Spleen (tissue), 11 donors: ENCODE results near the gene MTX2. TPM values are rescaled to one million over a fixed set of nuclear protein-coding genes. Genes with fewer than 3 reads are reported as not detected.

Experiments
- DNase-seq: peaks from one replicate; pipeline ENCODE4 v3.0.0-alpha.2; 2020
- H3K27ac ChIP-seq, 8 donors: fragments of 200-600 bp; sonication (generic) in 7 of 8; 1 replicate in 4 of 8; 2 replicates in 4 of 8; pipeline versions ENCODE4 v1.5.0 to v1.8.0; 2016 to 2021; ENCODE audit warnings: inconsistent platforms in 4 of 8, mild to moderate bottlenecking in 4 of 8, moderate library complexity in 1 of 8
- H3K27me3 ChIP-seq, 7 donors: fragments of 200-600 bp; sonication (generic) in 6 of 7; replicated peaks in 1 of 7; 1 replicate in 4 of 7; 2 replicates in 3 of 7; pipeline versions ENCODE4 v1.5.0 to v1.8.0; 2016 to 2021; ENCODE audit warnings: inconsistent platforms in 3 of 7, mild to moderate bottlenecking in 1 of 7
- H3K36me3 ChIP-seq, 6 donors: fragments of 200-600 bp; sonication (generic) in 5 of 6; 1 replicate in 4 of 6; 2 replicates in 2 of 6; pipeline versions ENCODE4 v1.5.0 to v1.8.0; 2016 to 2021; ENCODE audit warnings: inconsistent platforms in 2 of 6
- H3K4me1 ChIP-seq, 6 donors: fragments of 200-600 bp; sonication (generic) in 5 of 6; 1 replicate in 3 of 6; 2 replicates in 3 of 6; pipeline versions ENCODE4 v1.5.0 to v1.8.0; 2016 to 2021; ENCODE audit warnings: inconsistent platforms in 3 of 6
- H3K4me3 ChIP-seq, 8 donors: fragments of 200-600 bp; sonication (generic) in 7 of 8; 1 replicate in 4 of 8; 2 replicates in 4 of 8; pipeline versions ENCODE4 v1.5.0 to v1.8.0; 2016 to 2021; ENCODE audit warnings: inconsistent platforms in 4 of 8, mild to moderate bottlenecking in 4 of 8, moderate library complexity in 2 of 8
- H3K9me3 ChIP-seq, 8 donors: fragments of 200-600 bp; sonication (generic) in 7 of 8; 1 replicate in 4 of 8; 2 replicates in 4 of 8; pipeline versions ENCODE4 v1.5.0 to v1.8.0; 2016 to 2021; ENCODE audit warnings: inconsistent platforms in 4 of 8
- POLR2A ChIP-seq, 3 donors: fragments of 450-650 bp; IDR thresholded peaks; one replicate each; pipeline ENCODE4 v1.5.1; 2017; ENCODE audit warnings: antibody characterized with exemption in 3 of 3, mild to moderate bottlenecking in 1 of 3
- POLR2AphosphoS5 ChIP-seq, 3 donors: sonication (generic); formaldehyde crosslinking; IDR thresholded peaks; one replicate each; pipeline ENCODE4 v1.5.1; 2017; ENCODE audit warnings: antibody characterized with exemption in 3 of 3
- WGBS, 5 donors: extraction: QIAGEN DNeasy Blood & Tissue Kit in 3 of 5; methylation state at CpG; one replicate each; pipeline versions ENCODE4 v1.1.5 to v1.1.7; 2013 to 2018; 5-methylcytosine and 5-hydroxymethylcytosine counted together
- intact Hi-C: fragments of 100-400 bp; cut with DNase I; formaldehyde crosslinking; loops from one replicate; pipeline ENCODE4 v1.15.0; 2023; ENCODE audit warnings: low total_unique reads
- polyA plus RNA-seq, 3 donors: library from polyadenylated mRNA; stranded (reverse); fragments of 200-250 nt; gene quantifications; one replicate each; pipeline ENCODE4 v1.2.1, GENCODE V29; 2013
- total RNA-seq, 7 donors: library from RNA; depleted of rRNA in 3 of 7; stranded (reverse); fragments of >200 nt in 3 of 7; fragmentation: NEBNext Ultra II Directional in 4 of 7; extraction: Animal tissue kit (Norgen Biotek cat#: 25700) in 4 of 7; gene quantifications; one replicate each; pipeline versions ENCODE4 v1.1.0 to v1.2.1, GENCODE V29; 2016 to 2021
- TF ChIP-seq, protein P1 (sequence below), 11 experiments: fragments of 200-600 bp in 7 of 11; fragments of 450-650 bp in 4 of 11; sonication (generic) in 4 of 11; IDR thresholded peaks in 8 of 11; conservative IDR thresholded peaks in 3 of 11; 1 replicate in 7 of 11; 2 replicates in 4 of 11; pipeline versions ENCODE4 v1.4.0 to v1.8.0; 2016 to 2021; ENCODE audit warnings: antibody characterized with exemption in 11 of 11, inconsistent platforms in 4 of 11, mild to moderate bottlenecking in 1 of 11
- donor health status: healthy with polysubstance abuse.
- donor health status: DM: no; HTN: no; CAD: no; lungs with moderate emphysema.
- donor health status: DM: no; HTN: no; CAD: no.
- donor health status: Bipolar disorder and iron deficiency.
- donor health status: healthy.
- donor health status: DM: no; HTN: no; CAD: no.
- donor health status: DM: yes; HTN: yes; CAD: no.

Gene MTX2
- total and polyA plus RNA-seq, 10 donors, result 11.1 to 33.8 (median 19.6) TPM

DNA sequence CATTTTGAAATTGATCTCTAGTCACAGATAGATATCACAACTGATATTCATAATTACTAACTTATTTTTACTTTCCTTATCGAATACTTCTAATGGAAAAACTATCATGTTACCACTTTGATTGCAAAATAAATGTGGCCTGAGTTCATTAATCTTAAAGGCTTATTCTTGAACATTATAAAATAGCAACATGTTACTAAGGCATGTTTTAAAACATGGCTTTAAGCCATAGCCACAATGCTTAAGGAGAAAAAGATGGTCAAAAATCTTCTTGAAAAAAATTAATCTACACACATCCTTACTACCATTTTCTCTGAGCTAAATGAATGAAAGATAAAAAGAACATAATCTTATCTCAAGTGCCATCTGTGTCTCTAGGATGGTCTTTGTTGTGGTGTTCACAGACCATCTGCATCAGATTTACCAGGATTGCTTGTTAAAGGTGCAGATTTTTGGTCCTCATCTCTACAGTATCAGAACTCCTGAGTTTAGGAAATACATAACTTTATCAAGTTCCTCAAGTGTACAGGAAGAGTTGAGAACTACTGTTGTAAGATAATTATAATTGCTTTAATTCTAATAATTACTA, 15.3 kb downstream of the MTX2 start:
- Histone ChIP-seq H3K4me3 (no peak overlapping the region), H3K27ac (no peak overlapping the region), H3K4me1 (peaks cover 0 to 5% (median 2%) of the 10 kb centered on the region in 6 donors), H3K36me3 (no peaks in the 10 kb centered on the region), H3K9me3 (no peaks in the 10 kb centered on the region), H3K27me3 (no peaks in the 10 kb centered on the region)
- WGBS, 5 donors, result 91 to 98% (median 93%) methylated on average over 1 of the region's 1 CpG
- TF ChIP-seq POLR2A (IDR thresholded peaks at IDR 0.05) (no peak), POLR2AphosphoS5 (IDR thresholded peaks at IDR 0.05) (no peak)
- TF ChIP-seq, protein P1, sequence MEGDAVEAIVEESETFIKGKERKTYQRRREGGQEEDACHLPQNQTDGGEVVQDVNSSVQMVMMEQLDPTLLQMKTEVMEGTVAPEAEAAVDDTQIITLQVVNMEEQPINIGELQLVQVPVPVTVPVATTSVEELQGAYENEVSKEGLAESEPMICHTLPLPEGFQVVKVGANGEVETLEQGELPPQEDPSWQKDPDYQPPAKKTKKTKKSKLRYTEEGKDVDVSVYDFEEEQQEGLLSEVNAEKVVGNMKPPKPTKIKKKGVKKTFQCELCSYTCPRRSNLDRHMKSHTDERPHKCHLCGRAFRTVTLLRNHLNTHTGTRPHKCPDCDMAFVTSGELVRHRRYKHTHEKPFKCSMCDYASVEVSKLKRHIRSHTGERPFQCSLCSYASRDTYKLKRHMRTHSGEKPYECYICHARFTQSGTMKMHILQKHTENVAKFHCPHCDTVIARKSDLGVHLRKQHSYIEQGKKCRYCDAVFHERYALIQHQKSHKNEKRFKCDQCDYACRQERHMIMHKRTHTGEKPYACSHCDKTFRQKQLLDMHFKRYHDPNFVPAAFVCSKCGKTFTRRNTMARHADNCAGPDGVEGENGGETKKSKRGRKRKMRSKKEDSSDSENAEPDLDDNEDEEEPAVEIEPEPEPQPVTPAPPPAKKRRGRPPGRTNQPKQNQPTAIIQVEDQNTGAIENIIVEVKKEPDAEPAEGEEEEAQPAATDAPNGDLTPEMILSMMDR (IDR thresholded peaks at IDR 0.05 in 8 of 11, conservative IDR thresholded peaks at IDR 0.05 in 3 of 11), result no peak
- no peak for DNase-seq
- intact Hi-C loops, result no loop called here

DNA sequence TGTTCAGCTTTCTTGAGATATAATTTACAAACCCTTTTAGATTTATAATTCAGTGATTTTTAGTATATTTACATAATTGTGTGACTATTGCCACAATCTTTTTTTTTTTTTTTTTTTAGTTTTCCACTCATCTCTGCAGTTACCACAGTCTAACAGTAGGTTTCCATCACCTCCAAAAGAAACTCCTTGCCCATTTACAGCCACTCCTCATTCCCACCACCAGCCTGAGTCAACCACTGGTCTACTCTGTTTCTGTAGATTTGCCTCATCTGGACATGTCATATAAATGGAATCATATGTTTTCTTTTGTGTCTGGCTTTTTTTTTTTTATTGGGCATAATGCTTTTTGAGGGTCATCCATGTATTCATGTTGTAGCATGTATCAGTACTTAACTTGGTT, 16.1 kb downstream of the MTX2 start:
- H3K4me1 ChIP-seq, result peaks cover 0 to 5% (median 2%) of the 10 kb centered on the region in 6 donors
- H3K36me3 ChIP-seq, result no peaks in the 10 kb centered on the region
- no peak overlapping the region for H3K4me3 ChIP-seq
- TF ChIP-seq, protein P1 (IDR thresholded peaks at IDR 0.05 in 8 of 11, conservative IDR thresholded peaks at IDR 0.05 in 3 of 11), result no peak
- TF ChIP-seq POLR2AphosphoS5 (IDR thresholded peaks at IDR 0.05) (no peak), POLR2A (IDR thresholded peaks at IDR 0.05) (no peak)
- intact Hi-C loops, result no loop called here
- DNase-seq, result no peak
- H3K27ac ChIP-seq, result no peak overlapping the region
- no peaks in the 10 kb centered on the region for H3K27me3 ChIP-seq
- H3K9me3 ChIP-seq, result no peaks in the 10 kb centered on the region

DNA sequence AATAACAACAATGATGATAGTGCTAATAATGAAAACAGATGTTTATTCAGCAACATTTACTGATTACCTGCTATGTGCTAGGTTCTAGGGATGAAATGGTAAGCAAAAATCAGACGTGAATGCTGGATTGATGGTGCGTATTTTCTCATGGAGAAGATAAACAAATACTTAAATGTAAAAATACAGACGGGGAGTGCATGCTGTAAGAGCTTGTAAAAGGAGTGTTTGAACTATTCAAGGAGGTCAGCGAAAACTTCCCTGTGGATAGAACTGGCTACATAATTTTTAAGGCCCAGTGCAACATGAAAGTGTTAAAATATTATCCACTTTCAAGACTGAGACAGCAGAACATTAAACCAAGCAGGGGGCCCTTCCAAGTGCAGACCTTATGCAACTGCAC, 22.1 kb downstream of the MTX2 start:
- Histone ChIP-seq H3K36me3 (no peaks in the 10 kb centered on the region), H3K4me3 (no peak overlapping the region), H3K4me1 (peaks cover 0 to 22% (median 13%) of the 10 kb centered on the region in 6 donors), H3K27me3 (no peaks in the 10 kb centered on the region), H3K27ac (no peak overlapping the region), H3K9me3 (no peaks in the 10 kb centered on the region)
- TF ChIP-seq, protein P1 (IDR thresholded peaks at IDR 0.05 in 8 of 11, conservative IDR thresholded peaks at IDR 0.05 in 3 of 11), result no peak
- no peak for TF ChIP-seq POLR2AphosphoS5 (IDR thresholded peaks at IDR 0.05)
- TF ChIP-seq POLR2A (IDR thresholded peaks at IDR 0.05), result no peak
- no peak for DNase-seq
- intact Hi-C loops, result no loop called here
- WGBS, 5 donors, result 87 to 96% (median 93%) methylated on average over 4 of the region's 4 CpGs

DNA sequence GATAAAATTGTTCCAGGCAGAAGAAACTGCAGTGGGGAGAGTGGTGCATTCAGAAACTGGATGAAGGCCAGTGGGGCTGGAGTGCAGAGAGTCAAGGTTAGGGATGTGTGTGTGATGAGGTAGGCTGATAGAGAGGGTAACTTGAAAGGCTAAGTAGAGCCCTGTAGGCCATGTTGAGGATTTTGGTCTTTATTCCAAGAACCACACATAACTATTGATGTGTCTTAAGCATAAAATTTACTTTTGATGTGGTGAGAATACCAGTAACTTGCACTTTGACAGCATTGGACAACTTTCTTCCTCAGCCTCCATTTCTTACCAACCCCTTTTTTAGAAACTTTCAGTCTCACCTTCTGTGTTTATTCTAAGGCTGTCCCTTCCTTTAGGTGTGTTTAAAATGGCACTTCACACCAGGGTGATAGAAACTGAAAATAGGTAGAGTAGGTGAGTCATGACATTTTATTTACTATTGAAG, 22.6 kb downstream of the MTX2 start:
- peaks cover 0 to 22% (median 13%) of the 10 kb centered on the region in 6 donors for H3K4me1 ChIP-seq
- intact Hi-C loops, result no loop called here
- no peaks in the 10 kb centered on the region for H3K9me3 ChIP-seq
- H3K36me3 ChIP-seq, result no peaks in the 10 kb centered on the region
- H3K4me3 ChIP-seq, result no peak overlapping the region
- H3K27me3 ChIP-seq, result no peaks in the 10 kb centered on the region
- TF ChIP-seq, protein P1 (IDR thresholded peaks at IDR 0.05 in 8 of 11, conservative IDR thresholded peaks at IDR 0.05 in 3 of 11), result no peak
- no peak for TF ChIP-seq POLR2A (IDR thresholded peaks at IDR 0.05)
- no peak overlapping the region for H3K27ac ChIP-seq
- DNase-seq, result no peak
